DMS153 treated with DMSO at 0.1 percent for 48 hours (cell line): ENCODE measurements around the gene SLC25A21.

Experiments
- DNase-seq: peaks from one replicate; lab custom pipeline; 2025; ENCODE audit not compliant: unreplicated experiment; lab: John Stamatoyannopoulos, UW

The SLC25A21 gene

DNA sequence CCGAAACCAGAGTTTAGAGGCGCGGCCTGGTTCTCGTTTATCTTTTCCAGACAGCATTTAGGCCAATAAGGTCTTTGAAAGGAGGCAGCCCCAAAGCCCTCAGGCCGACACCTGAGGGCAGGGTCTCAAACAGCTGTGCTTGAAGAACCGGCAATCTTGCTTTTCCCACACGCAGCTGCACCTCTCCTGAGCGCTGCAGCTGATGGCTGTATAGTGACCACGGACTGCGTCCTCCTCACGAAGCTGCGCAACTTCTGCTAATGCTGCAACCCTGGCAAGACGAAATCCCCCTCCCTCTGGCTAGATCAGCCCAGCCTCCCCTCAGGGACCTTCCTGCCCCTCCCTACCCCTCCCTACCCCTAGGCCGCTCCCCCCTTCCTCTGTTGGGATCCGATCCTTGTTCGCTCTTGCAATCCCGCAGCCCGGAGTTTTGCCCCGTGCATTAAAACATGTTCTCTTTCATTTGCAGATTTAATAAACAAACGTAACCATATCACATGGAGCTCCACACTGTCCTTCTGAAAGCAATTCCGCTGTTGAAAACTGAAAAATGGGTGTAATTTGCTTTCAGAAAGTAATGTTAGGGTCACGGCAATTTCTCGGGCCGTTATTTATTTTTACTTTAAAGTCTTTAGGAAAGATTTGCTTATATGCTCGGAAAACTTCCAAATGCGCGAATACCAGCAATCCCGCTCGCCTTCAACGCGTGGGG lies 515.6 kb downstream of the SLC25A21 start:
- no peak for DNase-seq

DNA sequence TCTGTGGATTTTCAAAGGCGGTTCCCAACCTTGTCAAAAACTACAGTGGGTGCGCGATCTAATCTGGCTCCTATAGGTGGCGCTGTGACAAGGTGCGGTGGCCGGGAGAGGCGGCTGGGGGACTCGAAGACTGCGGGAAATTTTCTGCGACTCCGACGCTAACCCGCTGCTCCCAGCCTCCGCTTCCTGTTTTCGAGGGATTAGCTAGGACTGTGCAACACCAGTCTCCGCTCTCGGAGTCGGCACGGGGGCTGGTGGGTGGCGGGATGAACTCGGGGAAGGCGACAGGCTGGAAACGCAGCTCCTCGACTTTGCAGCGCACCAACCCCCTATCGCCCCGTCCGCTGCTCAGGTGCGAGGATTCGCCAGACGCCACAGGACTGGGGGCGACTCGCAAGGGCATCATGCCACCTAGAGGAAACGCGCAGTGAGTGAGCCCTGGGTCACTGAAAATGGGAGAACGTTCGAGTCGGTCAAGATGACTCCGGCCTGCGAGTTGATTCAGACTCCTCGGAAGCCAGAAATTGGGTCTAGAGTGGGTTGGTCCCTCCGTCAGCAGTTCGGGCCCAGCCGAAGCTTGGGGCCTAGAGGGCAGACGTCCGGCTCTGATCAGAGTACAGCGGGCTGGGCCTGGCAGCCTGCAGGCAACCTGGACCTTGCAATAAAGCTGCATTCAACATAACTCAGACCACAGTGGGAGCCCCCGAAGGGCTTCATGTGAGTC lies 516.3 kb downstream of the SLC25A21 start:
- peak; percentile 79 for DNase-seq

DNA sequence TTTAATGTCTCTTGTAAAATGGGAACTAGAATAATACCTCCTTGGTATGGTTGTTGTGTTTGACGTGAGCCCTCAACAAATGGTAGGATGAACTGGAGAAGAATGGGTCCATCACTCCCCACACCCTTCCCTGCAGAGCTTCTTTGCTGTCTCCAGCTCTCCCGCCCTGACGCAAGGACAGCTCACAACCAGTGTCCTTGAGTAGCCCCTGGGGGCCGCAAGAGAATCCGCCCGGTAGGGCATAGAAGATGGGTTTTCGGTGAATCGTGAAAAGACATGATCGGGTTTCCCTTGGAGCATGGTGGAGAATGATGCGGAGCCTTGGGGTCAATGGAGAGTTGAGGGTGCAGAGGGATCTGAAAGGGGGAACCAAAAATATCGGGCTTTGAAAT lies 516.8 kb downstream of the SLC25A21 start:
- no peak for DNase-seq

DNA sequence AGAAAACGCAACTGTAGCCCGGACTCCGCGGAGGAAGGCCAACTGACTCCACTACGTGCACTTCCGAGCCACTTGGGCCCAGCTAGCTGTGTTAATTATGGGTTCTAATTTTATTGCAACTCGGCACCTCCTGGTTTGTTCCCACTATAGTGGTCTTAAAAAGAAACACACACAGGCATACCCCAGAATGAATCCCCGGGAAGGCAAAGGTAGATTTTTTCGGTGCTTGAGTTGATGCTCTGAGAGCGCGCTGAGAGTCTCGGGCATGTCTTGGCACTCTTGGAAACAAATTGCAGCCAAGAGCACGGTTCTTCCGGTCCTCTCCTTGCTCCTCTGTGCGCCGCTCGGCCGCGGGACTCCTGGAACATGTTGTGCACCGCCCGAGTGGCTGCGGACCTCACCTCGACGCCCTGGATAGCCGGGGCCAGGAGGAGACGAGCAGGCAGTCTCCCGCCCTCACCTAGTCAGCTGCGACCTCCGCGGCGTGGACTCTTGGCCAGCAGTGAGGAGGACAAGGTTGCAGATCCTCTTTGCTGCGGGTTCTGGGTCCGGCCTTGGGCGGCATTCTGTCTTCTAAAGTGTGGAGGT lies 517.5 kb downstream of the SLC25A21 start:
- DNase-seq, result no peak

DNA sequence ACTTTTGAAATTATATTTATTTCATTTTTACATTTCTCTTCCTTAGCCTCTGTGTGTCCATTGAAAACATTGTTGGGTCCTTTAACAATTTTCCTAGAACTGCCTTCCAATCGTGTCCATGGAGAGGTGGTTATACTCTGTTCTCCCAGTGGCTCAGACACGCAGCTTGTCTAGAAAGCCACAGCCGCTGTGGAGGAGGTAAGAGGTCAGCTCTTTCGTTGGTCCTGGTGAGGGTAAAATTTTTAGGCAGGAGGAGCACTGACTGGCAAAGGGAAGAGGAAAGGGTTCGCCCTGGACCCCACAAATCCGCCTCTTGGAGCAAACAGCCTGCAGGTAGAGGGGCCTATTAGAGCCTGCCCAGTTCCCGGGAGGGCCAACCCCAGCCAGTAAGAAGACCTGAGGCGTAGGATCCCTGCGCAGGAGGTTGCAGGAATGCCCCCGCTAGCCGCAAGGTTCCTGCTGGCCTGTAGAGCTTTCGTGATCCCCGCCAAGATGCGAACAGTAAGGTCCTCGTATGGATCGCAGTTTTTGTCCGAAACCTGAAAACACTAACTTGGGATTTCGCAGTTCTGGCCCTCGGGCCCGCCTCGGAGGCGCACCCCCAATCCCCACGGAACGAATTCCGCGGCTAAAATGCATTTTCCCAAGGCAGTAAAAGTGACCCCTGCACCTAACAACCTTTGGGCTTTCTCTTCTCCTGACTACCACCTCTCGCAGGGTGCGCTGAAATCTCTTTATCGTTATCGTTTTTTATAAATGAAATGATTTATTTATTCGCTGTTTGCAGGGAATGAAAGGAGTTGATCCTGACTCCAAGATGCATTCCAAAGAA lies 518.2 kb downstream of the SLC25A21 start:
- DNase-seq, result no peak

DNA sequence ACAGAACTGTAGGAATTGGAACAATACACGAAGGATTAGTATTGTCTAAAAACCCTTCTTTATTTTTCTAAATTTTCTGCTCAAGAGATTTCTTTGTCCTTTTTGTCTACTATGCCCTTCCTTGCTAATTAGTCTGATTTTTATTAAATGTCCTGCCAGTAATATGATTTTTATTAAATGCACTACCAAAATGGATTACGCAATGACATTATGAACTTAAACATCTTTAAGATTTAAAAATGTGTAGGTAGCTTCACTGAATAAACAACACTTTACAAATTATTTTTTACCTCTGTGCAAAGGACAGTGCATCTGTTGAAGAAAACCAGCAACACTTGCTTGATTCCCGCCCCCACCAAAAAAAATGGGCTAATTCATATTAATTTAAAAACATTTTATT lies 519.0 kb downstream of the SLC25A21 start:
- no peak for DNase-seq

DNA sequence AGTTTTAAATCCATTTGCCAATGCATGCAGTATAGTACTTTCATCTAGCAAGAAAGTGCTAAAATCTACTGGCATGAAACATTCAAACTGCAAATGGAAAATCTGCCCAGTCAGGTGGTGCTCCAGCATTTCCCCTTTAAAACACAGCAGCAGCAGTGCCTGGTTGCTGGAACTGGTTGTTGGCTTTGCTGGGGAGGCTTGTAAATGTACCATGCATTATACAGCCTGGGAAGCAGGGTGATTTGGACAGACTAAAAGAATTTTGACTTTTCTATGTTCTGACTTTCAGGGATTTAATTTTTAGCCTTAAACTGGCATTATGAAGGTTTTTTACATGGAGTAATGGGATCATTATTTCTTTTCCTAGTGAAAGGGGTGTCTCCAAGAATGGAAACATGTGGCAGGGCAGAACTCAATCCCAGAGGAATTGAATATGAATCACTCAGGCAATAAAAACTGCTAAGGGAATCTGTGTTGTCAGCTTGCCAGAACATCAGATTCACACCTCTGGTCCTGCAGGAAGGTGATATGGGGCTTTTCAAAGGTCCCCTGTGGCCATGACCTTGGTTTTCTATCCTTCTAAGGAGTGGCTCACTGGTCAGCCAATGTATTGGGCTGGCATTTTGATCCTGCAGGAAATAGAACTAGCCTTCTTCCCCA lies 519.7 kb downstream of the SLC25A21 start:
- DNase-seq, result no peak

DNA sequence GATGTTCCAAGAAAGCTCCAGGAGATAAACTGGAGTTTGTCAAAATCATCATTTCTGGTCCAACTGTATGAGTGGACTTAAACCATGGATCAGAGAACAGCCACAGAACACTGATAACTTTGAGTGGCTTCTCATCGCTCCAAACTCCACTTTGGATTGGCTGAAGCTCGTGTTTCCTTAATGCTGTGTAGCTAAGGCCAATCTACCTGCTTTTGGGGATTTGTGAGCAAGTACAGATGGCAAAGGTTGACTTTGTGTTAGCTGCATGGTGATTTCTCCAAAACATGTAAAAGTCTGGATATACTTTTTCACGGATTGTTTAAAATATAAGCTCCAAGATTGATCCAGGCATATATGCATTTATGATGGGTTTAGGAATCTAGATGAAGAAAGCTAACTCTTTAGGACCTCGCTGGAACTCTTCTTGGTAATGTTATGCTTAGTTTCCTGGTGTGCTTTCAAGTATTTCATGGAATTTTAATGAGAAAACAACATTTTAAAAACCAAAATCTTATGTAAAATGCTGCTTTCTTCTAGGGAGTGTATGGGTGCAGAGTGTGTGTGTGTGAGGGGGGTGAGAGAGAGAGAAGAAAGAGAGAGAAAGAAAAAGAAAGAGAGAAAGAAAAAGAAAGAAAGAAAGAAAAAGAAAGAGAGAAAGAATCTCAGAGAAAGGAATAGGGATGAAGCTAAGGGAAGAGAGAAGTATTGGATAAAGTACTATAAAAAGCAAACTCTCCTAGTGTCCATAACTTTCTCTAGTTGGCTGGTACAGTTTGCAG lies 522.3 kb downstream of the SLC25A21 start:
- no peak for DNase-seq

DNA sequence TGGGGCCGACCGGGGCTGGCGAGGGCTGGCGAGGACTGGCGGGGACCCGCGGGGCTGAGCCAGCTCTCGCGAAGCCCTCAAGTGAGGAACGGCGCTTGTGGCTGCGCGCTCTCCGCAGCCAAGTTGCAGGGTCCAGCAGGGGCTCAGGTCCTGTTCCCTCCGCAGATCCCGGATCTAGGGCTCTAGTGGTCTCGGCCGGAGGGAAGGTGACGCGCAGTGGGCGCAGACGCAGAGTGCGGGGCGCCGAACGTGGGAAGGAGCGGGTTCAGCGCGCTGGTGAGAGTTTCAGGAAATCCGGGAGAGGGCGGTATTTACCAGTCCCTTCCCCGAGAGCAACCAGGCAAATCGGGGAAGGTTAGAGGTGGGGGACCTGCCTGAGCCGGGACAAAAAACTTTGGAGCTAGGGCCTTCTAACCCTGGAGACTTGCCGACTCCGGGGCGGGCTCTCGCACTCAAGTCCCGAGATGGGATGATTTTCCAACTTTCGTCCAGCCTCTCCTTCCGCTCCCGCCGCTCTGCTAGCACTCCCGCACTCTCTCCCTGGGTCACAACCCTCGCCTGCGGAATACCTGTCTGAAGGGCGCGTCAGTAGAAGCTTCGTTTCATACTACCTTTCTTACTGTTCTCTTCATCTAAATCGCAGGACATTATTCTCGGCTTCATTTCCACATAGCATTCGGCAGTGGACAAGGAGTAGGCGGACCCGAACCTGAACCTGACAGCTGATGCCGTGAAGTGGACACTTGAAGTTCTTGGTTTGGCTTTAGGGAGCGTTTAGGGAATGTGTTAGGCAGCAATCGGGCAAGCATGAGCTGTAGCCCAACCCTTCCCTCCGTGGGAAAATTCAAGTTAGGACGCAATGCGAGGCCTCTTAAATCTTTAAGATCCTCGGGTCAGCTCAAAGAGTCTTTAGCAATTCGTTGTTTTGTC lies 524.3 kb downstream of the SLC25A21 start:
- DNase-seq, result peak; percentile 59

DNA sequence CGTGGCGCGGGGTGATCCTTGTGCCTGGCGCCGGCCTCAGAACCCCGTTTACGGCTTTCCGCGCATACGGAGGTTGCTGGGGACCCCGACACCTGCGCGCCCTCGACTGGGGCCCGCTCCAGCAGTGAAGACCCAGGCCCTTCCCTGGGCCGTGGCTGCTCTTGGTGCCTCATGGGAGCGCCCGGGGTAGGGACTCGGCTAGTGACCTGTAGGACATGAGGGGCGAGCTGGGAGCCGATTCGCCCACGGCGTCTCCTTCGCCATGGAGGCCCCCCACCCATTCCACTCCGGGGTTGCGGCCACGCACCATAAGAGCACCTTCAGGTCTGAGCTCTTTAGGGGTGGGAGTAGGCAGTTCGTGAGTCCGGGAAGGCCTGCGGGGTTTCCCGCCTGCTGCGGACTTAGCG lies 525.0 kb downstream of the SLC25A21 start:
- no peak for DNase-seq

DNA sequence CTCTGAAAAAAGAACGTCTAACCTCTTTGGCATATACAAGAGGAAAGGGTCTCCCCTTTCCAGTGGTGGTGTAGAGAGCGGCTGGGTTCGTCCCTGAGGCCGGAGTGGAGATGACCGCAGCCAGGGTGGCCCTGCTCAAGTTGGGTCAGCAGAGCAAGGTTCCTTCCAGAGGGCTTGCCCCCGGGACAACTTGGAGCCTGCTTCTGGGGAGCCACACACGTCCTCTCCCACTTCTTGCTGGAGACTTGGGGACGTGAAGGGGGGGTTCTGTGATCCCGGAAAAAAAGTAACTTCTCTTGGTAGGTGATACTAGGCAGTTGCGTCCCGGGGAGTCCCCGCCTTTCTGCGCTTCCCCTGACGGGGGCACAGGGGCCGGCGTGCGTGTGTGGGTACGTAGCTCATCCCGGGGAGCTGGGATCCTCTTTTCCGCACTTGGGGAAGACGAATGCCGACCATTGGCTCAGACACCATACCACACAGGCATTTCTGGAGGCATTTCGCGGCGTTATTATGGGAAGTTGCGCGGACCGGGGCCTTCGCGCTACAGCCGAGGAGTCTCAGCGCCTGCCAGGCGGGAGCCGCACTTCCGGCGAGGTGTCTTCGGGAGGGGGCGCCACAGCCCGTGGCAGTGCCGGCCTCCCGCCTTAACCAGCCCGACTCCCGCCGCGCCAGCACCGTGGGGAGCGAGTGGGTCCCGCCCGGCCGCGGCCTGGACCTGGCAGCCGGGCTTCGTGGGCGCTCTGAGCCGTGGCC lies 525.6 kb downstream of the SLC25A21 start:
- DNase-seq, result no peak

DNA sequence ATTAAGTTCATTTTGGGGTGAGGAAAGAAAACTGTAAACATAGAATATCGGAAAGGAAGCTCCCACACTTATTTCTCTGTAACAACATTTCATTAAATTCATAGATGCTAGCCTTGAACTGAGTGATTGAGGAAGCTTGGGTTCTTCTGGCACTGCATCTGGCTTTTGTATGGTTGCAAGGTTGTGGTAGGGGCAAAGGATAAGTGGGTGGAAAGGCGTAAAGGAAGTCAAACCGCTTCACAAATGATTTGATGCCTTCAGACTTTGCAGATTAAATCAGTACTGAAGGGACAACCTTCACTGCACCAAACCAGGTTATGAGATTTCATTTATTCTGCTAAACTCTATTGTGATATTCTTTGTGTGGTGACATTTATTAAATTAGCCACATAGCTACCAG lies 538.8 kb downstream of the SLC25A21 start:
- no peak for DNase-seq
